HG02885 (cell line): ENCODE data around the gene ABCD4.
"Not testable (repeated sequence)": the region's sequence is repeated elsewhere in the genome, so short reads cannot be mapped to it uniquely, and the experiment has no call there.

Experiments
- ATAC-seq: cut with Tn5 transposase; IDR thresholded peaks from one replicate; pipeline ENCODE4 v1.9.1; 2021; ENCODE audit warnings: mild to moderate bottlenecking; ENCODE audit not compliant: unreplicated experiment, poor library complexity

Gene ABCD4

DNA sequence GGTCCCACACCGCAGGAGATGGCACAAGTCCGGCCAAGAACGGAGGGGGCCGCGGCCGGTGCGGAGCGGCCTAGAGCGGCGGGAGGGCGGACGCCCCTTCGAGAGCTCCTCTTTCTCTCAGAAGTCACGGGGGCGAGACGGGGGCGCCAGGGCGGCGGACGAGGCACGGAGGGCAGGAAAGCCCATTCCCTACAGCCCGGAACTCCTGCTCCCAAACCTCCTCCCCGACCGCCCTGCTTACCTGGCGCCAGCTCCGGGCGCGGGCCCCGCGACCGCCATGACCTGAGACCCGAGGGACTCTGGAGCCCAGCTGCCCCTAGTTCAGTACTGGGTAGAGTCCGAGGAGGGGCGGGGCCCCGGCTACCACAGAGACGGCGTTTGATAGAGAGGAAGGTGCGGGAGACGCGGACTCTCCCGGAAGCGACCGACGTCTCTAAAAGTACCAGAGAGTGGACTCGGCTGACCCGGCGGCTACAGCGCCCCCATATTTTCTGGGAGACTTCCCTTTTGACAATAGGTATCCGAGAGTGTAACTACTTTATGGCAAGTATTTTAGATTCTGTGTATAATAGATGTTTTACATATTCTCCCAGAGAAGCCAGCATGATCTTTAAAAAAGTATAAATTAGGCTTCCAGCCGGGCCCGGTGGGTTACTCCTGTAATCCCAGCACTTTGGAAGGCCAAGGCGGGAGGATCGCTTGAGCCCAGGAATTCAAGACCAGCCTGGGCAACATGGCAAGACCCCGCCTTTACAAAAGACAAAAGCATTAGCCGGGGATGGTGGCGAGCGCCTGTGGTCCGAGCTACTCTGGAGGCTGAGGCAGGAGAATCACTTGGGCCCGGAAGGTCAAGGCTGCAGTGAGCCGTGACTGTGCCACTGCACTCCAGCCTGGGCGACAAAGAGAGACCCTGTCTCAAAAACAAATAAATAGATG, at the start of gene ABCD4:
Gene ABCD4 (minus strand): TSS at position 301 of the 936 bp plus-strand sequence. CDS start 22 bp downstream, at position 279.
- peak; percentile 99 for ATAC-seq

DNA sequence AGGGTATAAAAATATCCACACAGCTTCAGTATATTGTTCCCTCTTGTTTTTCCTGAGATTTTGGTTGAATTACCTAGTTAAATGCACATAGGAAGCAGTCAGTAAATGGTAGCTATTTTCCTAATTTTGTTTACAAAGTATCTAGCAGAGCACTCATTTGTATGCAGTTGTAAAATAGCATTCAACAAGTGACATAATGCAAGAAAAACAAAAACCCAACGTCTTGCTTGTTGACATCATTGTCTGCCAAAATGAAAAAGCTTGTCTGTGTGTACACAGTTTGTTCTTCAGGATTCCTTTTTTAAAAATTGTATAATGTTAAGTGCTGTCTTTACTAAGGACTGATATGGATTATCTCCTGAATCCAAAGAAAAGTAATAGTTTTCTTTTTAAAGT, 48.2 kb upstream of the ABCD4 start:
- no peak for ATAC-seq

DNA sequence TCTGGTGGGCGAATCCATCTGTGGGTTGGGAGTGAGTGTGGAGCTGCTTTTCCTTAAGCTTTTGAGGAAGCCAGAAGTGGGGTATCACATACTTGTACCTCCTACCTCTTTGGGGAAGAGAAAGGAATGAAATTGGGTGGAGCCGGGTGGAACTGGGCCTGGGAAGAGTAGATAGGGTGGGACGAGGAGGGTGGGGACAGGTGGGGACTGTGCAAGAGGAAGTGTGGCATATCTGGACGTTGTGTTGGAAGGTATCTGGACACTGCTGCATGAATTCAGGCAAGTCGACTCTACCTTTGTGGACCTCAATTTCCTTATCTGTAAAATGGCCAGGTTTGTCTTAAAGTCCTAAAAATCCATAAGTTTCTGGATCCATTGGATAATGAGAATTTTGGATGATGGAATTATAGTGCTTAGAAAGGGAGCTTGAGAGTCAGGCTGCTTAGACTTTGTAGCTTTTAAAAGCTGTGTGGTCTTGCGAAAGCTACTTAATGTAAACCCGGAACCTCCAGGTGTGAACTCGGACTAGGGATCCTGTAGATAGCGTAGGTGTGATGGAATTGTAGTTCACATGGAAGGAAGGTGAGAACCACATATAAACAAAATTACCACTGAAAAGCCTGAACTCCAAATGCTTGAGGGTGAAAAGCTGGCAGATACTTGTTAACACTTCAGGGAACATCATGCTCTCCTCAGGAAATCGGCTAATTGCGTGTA, 47.6 kb upstream of the ABCD4 start:
- ATAC-seq = no peak

DNA sequence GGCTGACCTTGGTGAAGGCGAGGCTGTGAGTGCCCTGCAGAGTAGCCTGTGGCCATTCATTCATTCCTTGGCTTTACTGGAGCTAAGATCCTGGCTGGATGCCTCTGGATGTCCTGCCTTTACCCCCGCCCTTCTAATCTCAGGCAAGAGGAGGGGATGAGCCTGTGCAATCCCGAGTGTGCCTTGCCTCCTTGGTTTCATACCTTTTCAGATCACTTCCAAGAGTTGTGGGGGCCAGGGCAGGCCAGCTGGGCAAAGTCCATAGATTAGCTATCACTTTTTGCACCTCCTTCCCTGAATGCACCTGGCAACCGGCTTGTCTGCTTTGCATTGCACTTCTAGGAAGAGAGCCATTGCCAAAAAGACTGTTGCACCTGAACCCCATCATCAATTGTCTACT, 47.0 kb upstream of the ABCD4 start:
- ATAC-seq = no peak

DNA sequence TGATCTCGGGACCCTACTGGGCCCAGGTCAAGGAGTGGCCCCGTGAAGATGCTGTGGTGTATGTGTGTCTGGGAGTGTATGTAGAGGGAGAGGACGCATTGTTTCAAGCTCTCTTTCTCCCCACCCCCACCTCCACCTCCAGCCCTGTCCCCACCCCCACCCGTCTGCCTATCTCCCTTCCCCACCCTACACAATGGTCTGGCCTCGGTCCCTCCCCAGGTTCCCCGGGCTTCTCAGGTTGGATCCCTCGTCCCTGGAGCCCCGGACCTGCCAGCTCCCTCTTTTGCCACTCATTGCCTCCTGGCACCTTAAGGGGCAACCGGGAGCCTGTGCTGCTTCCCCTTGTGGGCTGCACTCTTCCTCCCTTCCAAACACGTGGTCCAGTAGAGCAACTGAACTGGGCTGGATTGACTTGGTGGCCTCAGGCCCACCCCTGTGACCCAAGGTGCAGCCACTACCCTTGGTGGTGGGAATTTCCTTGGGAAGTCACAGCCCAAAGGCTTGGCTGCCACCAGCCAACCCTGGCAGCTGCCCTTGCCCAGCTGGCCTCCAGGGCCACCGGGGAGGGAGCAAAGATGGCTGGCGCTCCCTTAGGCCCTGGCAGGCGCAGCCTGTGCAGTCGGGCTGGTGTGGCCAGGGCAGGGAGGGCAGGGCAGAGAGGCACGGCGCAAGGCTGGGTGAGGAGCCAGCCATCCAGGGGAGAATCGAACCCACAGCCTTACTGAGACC, 46.2 kb upstream of the ABCD4 start:
- no peak for ATAC-seq

DNA sequence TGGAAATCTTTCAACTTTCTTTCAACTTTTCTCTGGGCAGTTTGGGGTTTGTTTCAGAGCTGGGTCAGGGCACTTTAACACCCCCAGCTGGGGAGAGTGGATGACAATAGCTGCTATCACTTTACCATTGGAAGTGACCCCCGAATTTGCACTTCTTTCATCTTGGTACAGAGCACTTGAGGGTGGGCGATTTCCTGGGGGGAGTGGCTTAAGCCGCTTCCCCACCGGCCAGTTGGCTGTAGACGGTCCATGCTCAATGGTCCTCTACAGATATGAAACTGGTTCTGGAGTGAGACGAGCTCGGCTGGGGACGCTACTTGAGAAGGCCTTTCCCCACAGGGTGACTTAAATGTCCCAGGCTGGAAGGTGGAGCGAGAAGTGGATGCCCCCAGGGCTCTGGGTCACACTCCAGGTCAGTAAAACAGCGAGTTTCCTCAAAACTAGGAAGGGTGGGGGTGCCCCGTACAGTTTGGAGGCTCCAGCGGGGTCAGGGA, 45.6 kb upstream of the ABCD4 start, which contains the start of gene VRTN:
Gene VRTN (plus strand): TSS at position 231 of the 494 bp plus-strand sequence. CDS start 8,313 bp downstream, outside the sequence.
- no peak for ATAC-seq

DNA sequence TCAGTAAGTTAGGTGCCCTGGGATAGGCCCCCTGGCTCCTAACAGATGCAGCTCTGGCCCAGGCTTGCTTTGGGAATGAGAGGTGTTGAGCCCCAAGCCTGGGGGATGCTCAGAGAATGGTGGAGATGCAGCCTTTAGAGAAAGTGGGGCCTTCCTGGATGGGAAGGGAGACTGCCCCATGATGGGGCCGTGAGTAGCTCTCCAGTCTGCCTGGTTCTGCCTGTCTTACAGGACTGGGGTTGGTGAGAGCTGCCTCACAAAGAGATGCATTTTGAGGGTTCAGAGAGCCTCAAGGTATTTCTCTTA, 45.0 kb upstream of the ABCD4 start:
- no peak for ATAC-seq

DNA sequence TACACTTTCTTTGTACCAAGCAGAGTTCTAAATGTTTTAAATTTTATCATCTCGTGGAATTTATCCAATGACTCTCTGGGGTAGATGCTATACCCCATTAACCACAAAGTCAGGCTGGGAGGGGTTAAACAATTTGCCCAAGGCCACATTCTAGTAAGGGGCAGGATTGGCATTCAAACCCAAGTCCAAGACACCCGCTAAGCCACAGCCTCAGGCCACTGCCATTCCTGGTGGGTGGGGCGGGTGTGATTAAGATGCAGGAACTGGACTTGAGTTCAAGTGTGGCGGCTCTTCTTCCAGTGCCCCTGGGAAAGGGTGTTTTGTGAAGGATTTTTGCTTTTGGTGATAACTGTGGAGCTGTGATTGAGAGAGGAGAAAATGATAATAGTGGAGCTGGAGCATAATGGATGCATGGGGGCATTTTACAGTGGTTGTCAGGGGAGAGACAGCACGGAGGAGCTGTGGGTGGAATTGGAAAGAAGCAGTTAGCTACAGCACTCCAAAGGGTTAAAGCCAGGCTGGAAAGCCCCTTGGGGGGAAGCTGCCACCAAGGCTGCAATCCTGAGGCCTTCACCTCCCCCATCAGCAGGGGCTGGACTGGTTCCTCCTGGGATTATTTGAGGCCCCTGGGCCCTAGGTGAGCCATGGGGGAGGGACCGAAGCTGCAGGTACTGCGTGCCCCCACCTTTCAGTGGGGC, 44.5 kb upstream of the ABCD4 start:
- ATAC-seq = no peak

DNA sequence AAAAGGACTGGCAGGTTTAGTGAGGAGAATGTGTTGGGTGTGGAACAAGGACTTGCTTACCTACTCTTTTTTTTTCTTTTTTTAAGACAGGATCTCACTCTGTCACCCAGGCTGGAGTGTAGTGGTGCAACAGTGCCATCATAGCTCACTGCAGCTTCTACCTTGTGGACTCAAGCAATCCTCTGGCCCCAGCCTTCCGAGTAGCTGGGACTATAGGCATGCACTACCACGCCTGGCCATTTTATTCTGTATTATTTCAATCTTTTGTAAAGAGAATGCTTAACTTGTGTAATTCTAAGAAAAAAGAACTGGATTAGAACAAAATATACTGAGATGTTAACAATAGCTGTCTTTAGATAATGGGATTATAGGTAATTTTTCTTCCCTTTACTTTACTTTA, 43.6 kb upstream of the ABCD4 start:
- no peak for ATAC-seq

DNA sequence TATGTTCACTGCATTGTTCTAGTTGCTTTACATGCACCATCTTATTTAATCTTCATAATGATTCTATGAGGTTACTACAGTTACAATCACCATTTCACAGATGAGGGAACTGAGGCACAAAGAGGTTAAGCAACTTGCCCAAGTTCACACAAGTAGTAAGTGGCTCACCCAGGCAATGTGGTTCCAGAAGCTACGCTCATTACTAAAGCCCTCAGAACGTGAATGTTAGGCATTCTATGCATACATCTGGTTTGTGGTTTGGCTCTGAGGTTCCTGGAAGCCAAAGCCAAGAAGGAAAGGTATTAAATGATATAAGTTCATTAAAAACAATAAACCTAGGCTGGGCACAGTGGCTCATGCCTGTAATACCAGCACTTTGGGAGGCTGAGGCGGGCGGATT, 31.2 kb upstream of the ABCD4 start:
- ATAC-seq = no peak

DNA sequence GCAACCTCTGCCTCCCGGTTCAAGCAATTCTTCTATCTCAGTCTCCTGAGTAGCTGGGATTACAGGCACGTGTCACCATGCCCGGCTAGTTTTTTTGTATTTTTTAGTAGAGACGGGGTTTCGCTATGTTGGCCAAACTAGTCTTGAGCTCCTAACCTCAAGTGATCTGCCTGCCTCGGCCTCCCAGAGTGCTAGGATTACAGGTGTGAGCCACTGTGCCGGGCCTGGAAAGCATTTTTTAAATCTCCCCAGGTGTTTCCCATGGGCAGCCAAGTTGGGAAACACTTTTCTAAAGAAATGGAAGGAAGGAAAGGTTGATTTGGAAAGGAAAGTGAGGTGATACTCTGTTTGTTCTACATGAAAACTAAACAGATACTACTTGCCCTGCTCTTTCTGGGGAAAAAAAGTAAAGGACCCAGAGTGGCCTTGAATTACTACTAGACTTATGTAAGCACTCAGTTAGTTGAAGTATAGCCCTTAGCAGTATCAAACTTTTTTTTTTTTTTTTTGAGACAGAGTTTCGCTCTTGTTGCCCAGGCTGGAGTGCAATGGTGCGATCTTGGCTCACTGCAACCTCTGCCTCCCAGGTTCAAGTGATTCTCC, 27.3 kb upstream of the ABCD4 start:
- not testable (repeated sequence) for ATAC-seq

DNA sequence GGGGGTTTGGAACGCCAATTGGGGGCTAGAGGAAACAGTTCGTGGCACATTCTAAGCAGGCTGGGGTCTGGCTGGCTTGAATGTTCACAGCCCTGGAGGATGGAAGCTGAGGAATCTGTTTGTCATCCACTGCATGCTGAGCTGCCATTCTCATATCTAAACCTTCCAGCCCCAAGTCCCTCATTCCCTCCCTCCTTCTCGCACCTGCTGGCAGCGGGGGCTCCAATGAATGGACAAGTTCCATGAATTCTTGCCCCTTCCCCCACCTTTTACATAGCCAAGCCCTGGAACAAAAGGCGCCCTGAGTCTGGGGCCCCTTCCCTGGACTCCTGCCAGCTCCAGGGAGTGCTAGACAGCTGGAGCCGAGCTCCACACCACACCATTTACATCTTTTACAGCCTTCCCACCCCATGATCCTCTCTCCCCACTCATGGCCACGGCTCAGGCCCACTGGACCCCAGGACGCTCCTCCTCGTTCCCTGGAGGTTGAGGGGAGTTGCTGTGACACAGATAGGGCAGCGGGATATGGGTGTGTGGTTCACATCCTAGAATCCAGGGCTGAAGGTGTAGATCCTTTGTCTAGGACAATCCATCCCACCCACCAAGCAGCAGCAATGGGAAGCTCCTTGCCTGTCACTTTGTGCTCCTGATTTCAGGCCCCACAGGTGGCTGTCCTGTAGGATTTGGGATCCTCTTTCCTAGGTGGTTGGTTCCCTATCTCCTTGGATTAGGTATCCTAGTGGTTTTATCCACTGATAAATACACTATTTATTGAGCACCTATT, 23.8 kb upstream of the ABCD4 start:
- ATAC-seq = no peak

DNA sequence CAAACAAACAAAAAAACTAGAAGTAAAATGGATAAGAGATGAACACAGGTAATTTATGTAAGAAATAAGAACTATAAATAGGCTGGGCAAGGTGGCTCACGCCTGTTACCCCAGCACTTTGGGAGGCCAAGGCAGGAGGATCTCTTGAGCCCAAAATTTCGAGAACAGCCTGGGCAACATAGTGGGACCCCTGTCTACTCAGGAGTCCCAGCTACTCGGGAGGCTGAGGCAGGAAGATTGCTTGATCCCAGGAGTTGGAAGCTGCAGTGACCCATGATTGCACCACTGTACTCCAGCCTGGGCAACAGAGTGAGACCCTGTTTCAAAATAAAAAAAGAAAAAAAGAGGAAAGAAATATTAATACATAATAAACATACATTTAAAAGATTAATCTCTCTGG, 22.7 kb upstream of the ABCD4 start:
- no peak for ATAC-seq

DNA sequence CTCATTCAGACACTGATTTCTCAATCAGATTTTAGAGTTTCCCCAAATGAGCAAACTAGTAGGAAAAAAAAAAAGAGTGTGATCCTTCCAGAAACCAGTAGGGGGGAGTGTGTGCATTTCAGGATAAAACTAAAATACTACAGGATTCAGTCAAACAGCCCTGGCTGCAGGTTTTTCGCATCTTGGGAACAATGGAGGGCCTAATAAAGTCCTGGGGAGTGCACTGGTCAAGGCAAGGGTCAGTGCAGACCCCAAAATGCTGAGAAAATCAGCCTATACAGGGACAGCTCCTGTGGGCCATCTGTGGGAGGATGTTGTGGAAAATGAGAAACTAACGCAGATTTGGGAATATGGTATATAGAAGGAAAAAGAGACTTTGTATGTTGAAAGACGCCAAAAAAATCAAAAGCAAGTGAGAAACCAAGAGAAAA, 22.2 kb upstream of the ABCD4 start:
- ATAC-seq = no peak

DNA sequence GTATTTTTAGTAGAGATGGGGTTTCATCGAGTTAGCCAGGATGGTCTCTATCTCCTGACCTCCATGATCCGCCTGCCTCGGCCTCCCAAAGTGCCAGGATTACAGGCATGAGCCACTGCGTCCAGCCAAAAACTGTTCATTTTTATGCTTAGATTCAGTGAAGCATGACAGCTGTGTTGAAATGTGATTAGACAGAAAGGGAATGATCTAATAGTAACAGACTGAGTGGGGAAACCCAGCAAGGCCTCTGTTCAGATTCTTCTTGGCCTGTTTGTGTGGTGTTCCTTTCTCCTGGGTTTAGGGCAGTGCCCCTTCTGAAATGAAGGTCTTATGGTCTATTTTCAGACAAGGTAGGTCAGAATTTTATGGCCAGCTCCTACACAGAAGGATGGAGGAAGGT, 11.8 kb upstream of the ABCD4 start:
- no peak for ATAC-seq

DNA sequence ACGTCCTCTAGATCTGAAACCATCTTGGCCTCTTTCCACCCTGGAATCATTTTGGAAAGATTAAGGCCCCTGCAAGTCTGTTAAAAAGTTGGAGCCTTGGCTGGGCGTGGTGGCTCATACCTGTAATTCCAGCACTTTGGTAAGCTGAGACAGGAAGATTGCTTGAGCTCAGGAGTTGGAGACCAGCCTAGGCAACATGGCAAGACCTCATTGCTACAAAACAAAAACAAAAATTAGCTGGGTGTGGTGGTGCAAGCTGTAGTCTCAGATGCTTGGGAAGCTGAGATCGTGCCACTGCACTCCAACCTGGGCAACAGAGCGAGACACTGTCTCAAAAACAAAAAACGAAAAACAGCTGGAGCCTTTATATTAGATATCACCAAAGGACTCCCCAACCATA, 10.9 kb upstream of the ABCD4 start:
- ATAC-seq = no peak

DNA sequence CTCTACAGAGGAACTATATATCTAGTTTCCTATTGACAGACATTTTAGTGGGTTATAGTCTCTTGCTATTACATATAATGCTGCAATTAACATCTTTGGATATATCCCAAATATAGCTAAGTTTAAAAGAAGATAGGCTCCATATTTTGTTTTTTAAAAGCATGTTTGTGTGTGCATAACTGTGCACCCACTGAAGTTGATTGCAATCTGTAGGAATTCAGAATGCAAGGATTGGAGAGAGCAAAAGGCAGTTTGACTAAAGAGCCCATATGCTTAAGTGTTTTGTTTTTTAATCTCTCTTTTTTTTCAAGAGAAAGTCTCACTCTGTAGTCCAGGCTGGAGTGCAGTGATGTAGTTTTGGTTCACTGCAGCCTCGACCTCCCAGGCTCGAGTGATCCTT, 9.4 kb upstream of the ABCD4 start:
- ATAC-seq = no peak

DNA sequence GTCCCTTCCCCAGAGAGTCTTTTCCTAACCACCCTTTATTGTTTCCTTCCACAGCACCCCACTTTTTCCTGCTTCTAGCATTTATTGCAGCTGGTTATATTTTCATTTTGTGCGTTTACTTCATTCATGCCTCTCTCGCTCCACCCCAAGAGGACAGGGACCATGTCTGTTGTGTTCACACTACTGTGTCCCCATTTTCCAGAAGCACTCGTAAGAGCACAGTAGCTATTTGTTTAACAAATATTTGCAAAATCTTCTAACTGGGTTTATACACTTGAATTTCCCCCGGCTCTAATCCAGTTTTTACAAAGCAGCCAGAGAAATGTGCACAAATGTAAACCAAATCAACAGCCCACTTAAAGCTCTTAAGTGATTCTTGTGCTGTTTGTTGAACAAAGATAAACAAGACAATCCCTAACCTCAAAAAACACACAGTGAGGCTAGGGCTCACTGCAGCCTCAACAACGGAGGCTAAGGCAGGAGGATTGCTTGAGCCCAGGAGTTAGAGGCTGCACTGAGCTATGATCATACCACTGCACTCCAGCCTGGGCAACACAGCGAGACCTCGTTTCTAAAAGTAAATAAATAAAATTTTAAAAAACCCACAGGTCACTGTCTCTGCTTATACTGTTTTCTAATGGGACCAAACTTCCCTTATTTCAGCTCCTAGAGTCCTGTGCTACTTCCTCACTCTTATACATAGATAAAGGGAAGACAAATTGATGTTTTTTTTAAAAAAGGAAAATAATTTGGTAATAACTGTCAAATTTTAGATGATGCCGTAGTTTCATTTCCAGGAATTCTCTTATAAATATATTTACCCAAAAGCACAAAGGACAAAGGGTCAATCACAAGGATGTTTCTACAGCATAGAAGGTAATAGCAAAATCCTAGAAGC, 6.6 kb upstream of the ABCD4 start:
- no peak for ATAC-seq
